CD4-positive, CD25-positive, alpha-beta regulatory T cell (primary cell): ENCODE measurements around the gene EXOC4. TPM values are rescaled to one million over a fixed set of nuclear protein-coding genes. Genes with fewer than 3 reads are reported as not detected.

Experiments used
- ATAC-seq, 2 donors: fragments of 150-1000 bp; cut with Tn5 transposase; one replicate each; pipeline ENCODE4 v1.10.0; 2021; ENCODE audit warnings: low read depth in 2 of 2, moderate number of reproducible peaks in 2 of 2, moderate library complexity in 1 of 2
- DNase-seq, 3 donors: peaks; one replicate each; pipeline versions ENCODE4 v3.0.0 to v3.0.0-alpha.2; 2012 to 2022; ENCODE audit warnings: mixed read lengths in 1 of 3
- H3K27ac ChIP-seq: one replicate; pipeline ENCODE4 v1.7.0; 2013; ENCODE audit warnings: mild to moderate bottlenecking, low read length; ENCODE audit not compliant: insufficient read depth, poor library complexity, severe bottlenecking
- H3K27me3 ChIP-seq: one replicate; pipeline ENCODE4 v1.7.0; 2013; ENCODE audit warnings: low read length; ENCODE audit not compliant: control insufficient read depth, insufficient read depth
- H3K36me3 ChIP-seq: one replicate; pipeline ENCODE4 v1.7.0; 2013; ENCODE audit warnings: mild to moderate bottlenecking, low read length, moderate library complexity; ENCODE audit not compliant: control insufficient read depth, insufficient read depth
- H3K4me1 ChIP-seq: 2 replicates; pipeline ENCODE4 v1.7.0; 2013; ENCODE audit warnings: mild to moderate bottlenecking, low read length; ENCODE audit not compliant: insufficient read depth, control insufficient read depth, poor library complexity, severe bottlenecking
- H3K4me3 ChIP-seq: one replicate; pipeline ENCODE4 v1.7.0; 2013; ENCODE audit warnings: low read depth, mild to moderate bottlenecking, low read length, moderate library complexity
- H3K9me3 ChIP-seq, 2 experiments: 1 replicate in 1 of 2; 2 replicates in 1 of 2; pipeline ENCODE4 v1.7.0; 2013; ENCODE audit warnings: low read length in 2 of 2, mild to moderate bottlenecking in 1 of 2, moderate library complexity in 1 of 2; ENCODE audit not compliant: control insufficient read depth in 2 of 2
- H3K27ac Mint-ChIP-seq, 3 donors: one replicate each; pipeline ENCODE4 v1.8.0; 2020 to 2022; ENCODE audit warnings: mild to moderate bottlenecking in 3 of 3, mixed read lengths in 3 of 3, moderate library complexity in 2 of 3
- H3K27me3 Mint-ChIP-seq: one replicate; pipeline ENCODE4 v1.8.0; 2022; ENCODE audit warnings: mild to moderate bottlenecking, mixed read lengths
- H3K36me3 Mint-ChIP-seq: one replicate; pipeline ENCODE4 v1.8.0; 2020; ENCODE audit warnings: mixed read lengths
- H3K4me1 Mint-ChIP-seq, 4 donors: one replicate each; pipeline ENCODE4 v1.8.0; 2020 to 2022; ENCODE audit warnings: mixed read lengths in 4 of 4, mild to moderate bottlenecking in 1 of 4
- H3K4me3 Mint-ChIP-seq, 4 donors: one replicate each; pipeline ENCODE4 v1.8.0; 2020 to 2022; ENCODE audit warnings: mild to moderate bottlenecking in 4 of 4, mixed read lengths in 4 of 4, moderate library complexity in 3 of 4
- H3K9me3 Mint-ChIP-seq, 7 donors: one replicate each; pipeline ENCODE4 v1.8.0; 2020 to 2022; ENCODE audit warnings: mixed read lengths in 7 of 7, mild to moderate bottlenecking in 3 of 7, moderate library complexity in 2 of 7
- polyA plus RNA-seq, 4 donors: library from polyadenylated mRNA; unstranded; fragments of 300-500 nt; fragmentation: Illumina TruSeq; gene quantifications; one replicate each; pipeline ENCODE4 v1.2.3, GENCODE V29; 2021
- total RNA-seq: library from RNA; stranded (reverse); gene quantifications from one replicate; pipeline ENCODE4 v1.2.3, GENCODE V29; 2022

Gene EXOC4
- total and polyA plus RNA-seq, 5 donors from 2014 or later, result 39.1 to 118 (median 52.2) TPM

DNA sequence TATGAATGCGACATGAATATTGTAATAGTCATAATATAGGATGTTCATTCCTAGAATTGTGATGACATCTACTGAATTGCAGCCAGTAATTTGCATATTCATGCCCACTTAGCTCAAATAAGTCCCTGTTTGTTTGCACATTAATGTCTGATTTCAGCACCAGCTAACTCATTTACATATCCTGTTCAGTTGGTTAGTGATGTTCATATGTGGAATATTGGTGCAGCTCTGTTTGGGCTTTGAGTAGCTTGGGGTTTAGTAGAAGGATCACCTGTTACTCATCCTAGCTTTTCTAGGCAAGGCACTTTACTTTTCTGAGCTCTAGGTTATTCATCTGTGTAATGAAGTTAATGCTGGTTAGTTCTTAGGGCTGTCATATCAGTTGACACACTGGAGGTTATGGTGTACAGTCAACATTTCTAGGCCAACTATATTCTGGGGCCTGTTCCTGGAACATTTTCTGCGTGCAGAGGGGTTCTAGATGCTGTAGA, 238.4 kb downstream of the EXOC4 start:
- H3K36me3 Mint-ChIP-seq, result peaks cover 31% of the 10 kb centered on the region

DNA sequence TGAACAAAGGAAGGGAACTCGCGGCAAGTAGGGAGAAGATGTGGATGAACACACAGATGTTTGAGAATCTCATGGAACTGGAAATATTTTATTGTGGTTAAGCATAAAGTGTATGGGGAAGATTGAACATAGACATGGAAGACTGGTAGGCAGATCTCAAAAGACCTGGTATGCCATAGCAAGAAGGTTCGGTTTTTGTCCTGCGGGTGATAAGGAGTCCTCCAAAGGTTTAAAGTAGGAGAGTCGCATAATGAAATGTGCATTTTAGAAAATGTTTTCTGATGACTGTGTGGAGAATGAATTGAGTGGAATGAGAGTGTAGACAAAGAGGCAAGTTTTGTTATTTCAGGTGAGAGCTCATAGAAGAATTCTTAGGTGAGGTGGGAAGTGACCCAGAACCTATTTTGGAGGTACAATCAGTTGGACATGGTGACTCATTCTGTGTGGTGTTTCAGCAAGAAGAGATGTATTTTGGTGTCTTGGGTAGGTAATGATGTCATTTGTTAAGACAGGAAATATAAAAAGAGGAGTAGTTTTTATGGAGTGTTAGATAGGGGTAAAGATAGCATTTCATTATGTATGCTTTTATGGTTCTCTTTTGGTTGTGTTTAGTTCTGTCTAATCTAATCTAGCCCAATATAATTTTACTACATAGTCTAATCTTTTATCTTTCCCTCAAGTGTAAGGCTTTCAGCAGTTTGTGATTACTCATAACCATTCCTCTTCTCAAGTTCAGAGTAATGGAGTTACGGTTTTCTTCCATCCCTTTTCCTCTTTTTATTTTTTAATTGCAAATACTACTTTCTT, 239.2 kb downstream of the EXOC4 start:
- peaks cover 37% of the 10 kb centered on the region for H3K36me3 Mint-ChIP-seq
- H3K36me3 ChIP-seq, result no peaks in the 10 kb centered on the region
- peak in 1 of 3 donors; percentile 17 for DNase-seq
- no peak overlapping the region for H3K4me3 Mint-ChIP-seq
- peaks cover 0 to 3% (median 0%) of the 10 kb centered on the region in 7 donors for H3K9me3 Mint-ChIP-seq
- no peaks in the 10 kb centered on the region for H3K4me1 ChIP-seq
- H3K27me3 Mint-ChIP-seq, result no peaks in the 10 kb centered on the region
- H3K27ac Mint-ChIP-seq, result peak overlapping the region in 1 of 3 donors; percentile 4
- no peak overlapping the region for H3K4me3 ChIP-seq
- H3K27ac ChIP-seq, result no peak overlapping the region
- no peak for ATAC-seq
- no peaks in the 10 kb centered on the region for H3K27me3 ChIP-seq
- peaks cover 17 to 25% (median 22%) of the 10 kb centered on the region in 4 donors for H3K4me1 Mint-ChIP-seq
- no peaks in the 10 kb centered on the region for H3K9me3 ChIP-seq

More for the DNA sequence above, 238.4 kb downstream of the EXOC4 start:
- Histone ChIP-seq H3K9me3 (no peaks in the 10 kb centered on the region), H3K4me3 (no peak overlapping the region), H3K4me1 (no peaks in the 10 kb centered on the region), H3K36me3 (no peaks in the 10 kb centered on the region), H3K27me3 (no peaks in the 10 kb centered on the region), H3K27ac (no peak overlapping the region)
- Mint-ChIP-seq H3K27ac (peak overlapping the region in 1 of 3 donors; percentile 4), H3K9me3 (peaks cover 0 to 3% (median 0%) of the 10 kb centered on the region in 7 donors), H3K27me3 (no peaks in the 10 kb centered on the region), H3K4me1 (peaks cover 17 to 25% (median 22%) of the 10 kb centered on the region in 4 donors), H3K4me3 (no peak overlapping the region)
- ATAC-seq (no peak), DNase-seq (peak in 1 of 3 donors; percentile 34)

DNA sequence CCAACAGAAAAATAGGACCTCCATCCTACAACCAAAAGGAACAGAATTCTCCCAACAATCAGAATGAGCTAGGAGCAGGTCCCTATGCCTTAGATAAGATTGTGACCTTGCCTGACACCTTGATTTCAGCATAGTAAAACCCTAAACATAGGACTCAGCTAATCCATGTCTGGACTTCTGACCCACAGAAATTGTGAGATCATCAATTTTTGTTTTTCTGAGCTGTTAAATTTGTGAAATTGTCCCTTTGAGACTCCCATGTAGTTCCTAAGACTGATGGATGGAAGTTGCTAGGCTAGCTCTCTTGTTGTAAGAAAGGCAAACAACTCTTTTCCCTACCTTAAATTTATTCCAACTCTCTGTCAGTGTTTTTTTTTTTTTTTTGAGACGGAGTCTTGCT, 244.2 kb downstream of the EXOC4 start:
- ATAC-seq, result no peak
- H3K4me3 Mint-ChIP-seq, result no peak overlapping the region
- no peak for DNase-seq
- H3K9me3 ChIP-seq, result no peaks in the 10 kb centered on the region
- peaks cover 4 to 18% (median 12%) of the 10 kb centered on the region in 4 donors for H3K4me1 Mint-ChIP-seq
- H3K27me3 Mint-ChIP-seq, result no peaks in the 10 kb centered on the region
- no peaks in the 10 kb centered on the region for H3K4me1 ChIP-seq
- no peak overlapping the region for H3K4me3 ChIP-seq
- H3K36me3 ChIP-seq, result no peaks in the 10 kb centered on the region
- H3K27ac Mint-ChIP-seq, result no peak overlapping the region
- peaks cover 24% of the 10 kb centered on the region for H3K36me3 Mint-ChIP-seq
- H3K9me3 Mint-ChIP-seq, result peaks cover 0 to 3% (median 0%) of the 10 kb centered on the region in 7 donors
- no peak overlapping the region for H3K27ac ChIP-seq
- H3K27me3 ChIP-seq, result no peaks in the 10 kb centered on the region

DNA sequence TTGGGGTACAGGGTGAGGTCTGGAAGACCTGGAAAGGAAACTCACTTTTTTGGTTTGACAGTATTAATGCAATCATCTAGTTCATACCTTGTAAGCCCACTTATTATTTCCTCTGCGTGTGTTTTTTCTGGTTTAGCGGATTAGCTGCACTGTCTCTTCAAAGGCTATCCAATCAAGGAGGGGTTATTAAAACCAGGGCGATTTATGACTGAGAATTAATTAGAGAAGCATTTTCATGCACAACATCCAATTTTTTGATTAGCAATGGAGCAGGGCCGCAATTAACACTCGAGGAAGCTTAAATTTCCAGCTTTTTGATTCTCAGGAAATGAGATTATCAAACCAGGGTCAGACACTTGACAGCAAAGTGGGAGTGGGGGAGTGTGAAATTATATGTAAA, 248.9 kb downstream of the EXOC4 start:
- Mint-ChIP-seq H3K27ac (no peak overlapping the region), H3K36me3 (peaks cover 7% of the 10 kb centered on the region), H3K9me3 (no peaks in the 10 kb centered on the region), H3K27me3 (no peaks in the 10 kb centered on the region), H3K4me1 (peaks cover 0 to 12% (median 9%) of the 10 kb centered on the region in 4 donors), H3K4me3 (no peak overlapping the region)
- no peak overlapping the region for H3K4me3 ChIP-seq
- H3K27me3 ChIP-seq, result no peaks in the 10 kb centered on the region
- H3K36me3 ChIP-seq, result no peaks in the 10 kb centered on the region
- H3K27ac ChIP-seq, result no peak overlapping the region
- no peaks in the 10 kb centered on the region for H3K9me3 ChIP-seq
- no peaks in the 10 kb centered on the region for H3K4me1 ChIP-seq
- no peak for DNase-seq
- ATAC-seq, result no peak

DNA sequence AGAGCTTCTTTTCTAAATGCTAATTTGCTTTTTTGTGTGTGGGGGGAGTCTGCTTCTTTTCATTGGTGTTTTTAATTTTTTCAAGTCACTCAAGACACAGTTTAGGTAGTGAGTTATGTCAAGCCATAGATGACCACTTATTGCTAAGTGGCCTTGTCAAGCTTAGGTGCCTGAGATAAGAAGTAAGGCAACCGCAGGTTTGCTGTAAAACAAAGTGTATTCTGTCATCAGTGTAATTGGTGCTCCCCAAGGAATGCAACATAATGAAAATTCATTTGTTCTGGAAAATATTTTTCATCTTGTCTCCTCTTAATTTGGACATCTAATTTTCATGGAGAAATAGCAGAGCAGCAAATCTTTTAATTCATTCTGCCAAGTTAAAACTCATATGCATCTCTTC, 249.6 kb downstream of the EXOC4 start:
- Histone ChIP-seq H3K9me3 (no peaks in the 10 kb centered on the region), H3K4me3 (no peak overlapping the region), H3K27ac (no peak overlapping the region), H3K4me1 (no peaks in the 10 kb centered on the region), H3K36me3 (no peaks in the 10 kb centered on the region), H3K27me3 (no peaks in the 10 kb centered on the region)
- Mint-ChIP-seq H3K4me1 (peaks cover 0 to 12% (median 9%) of the 10 kb centered on the region in 4 donors), H3K36me3 (peaks cover 3% of the 10 kb centered on the region), H3K27ac (no peak overlapping the region), H3K4me3 (no peak overlapping the region), H3K9me3 (no peaks in the 10 kb centered on the region), H3K27me3 (no peaks in the 10 kb centered on the region)
- DNase-seq (no peak), ATAC-seq (no peak)

DNA sequence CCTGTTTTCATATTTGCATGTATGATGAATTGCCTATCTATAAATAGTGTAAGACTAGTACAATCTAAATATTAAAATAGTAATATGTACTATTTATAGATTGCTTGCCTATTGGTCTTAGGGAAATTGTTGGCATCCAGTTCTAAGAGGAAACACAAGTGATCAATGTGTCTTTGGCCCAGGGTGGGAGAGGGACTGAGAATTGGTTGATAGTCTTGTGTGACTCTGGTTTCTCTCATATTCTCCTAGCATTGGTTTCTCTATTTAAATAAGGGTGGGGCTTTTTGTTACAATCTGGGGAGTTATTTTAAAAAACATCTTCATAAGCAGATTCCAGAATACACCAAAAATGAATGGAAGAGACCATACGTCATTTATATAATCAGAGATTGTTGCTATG, 250.1 kb downstream of the EXOC4 start:
- ATAC-seq (no peak), DNase-seq (no peak)
- peaks cover 0 to 12% (median 9%) of the 10 kb centered on the region in 4 donors for H3K4me1 Mint-ChIP-seq
- Histone ChIP-seq H3K4me1 (no peaks in the 10 kb centered on the region), H3K4me3 (no peak overlapping the region), H3K27ac (no peak overlapping the region), H3K27me3 (no peaks in the 10 kb centered on the region), H3K9me3 (no peaks in the 10 kb centered on the region), H3K36me3 (no peaks in the 10 kb centered on the region)
- peaks cover 3% of the 10 kb centered on the region for H3K36me3 Mint-ChIP-seq
- no peak overlapping the region for H3K4me3 Mint-ChIP-seq
- no peaks in the 10 kb centered on the region for H3K27me3 Mint-ChIP-seq
- H3K9me3 Mint-ChIP-seq, result no peaks in the 10 kb centered on the region
- H3K27ac Mint-ChIP-seq, result no peak overlapping the region

DNA sequence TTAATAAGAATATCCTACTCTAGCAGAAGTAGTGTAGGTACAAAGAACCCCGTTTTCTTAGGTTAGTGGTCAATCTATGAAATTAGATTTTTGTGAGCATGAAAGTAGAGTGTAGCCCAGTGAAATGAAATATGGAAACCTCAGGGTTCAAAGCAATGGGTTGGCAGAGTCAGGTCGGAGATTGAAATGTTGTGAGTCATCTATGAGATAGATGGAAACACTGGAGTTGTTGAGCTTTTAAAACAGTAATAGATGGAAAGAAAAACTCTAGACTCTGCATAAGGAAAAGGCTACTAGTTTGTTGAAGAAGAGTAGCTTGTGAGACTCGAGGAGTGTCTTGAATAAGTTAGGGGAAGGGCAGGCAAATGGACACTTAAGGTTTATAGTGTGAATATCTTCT, 251.9 kb downstream of the EXOC4 start:
- Histone ChIP-seq H3K36me3 (no peaks in the 10 kb centered on the region), H3K27ac (no peak overlapping the region), H3K4me3 (no peak overlapping the region), H3K4me1 (no peaks in the 10 kb centered on the region), H3K9me3 (no peaks in the 10 kb centered on the region), H3K27me3 (no peaks in the 10 kb centered on the region)
- ATAC-seq, result no peak
- Mint-ChIP-seq H3K36me3 (peaks cover 7% of the 10 kb centered on the region), H3K4me1 (peaks cover 0 to 12% (median 3%) of the 10 kb centered on the region in 4 donors), H3K27ac (peak overlapping the region in 1 of 3 donors; percentile 19), H3K27me3 (no peaks in the 10 kb centered on the region), H3K9me3 (no peaks in the 10 kb centered on the region), H3K4me3 (peak overlapping the region in 1 of 4 donors; percentile 33)
- DNase-seq, result no peak

DNA sequence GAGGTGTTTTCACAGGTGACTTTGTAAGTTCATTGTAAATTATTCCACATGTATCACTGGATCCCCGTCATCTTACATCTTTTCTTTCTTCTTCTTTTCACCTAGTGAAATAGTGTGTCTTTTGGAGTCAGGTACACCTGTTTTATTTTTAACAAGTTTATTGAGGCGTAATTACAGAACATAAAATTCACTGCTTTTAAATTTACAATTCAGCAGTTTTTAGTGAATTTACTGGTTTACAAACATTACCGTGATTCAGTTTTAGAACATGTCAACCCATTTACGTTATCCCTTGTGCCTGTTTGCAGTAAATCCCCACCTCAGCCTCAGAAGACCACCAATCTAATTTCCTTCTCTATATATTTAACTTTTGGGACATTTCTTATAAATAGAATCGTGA, 256.9 kb downstream of the EXOC4 start:
- no peaks in the 10 kb centered on the region for H3K36me3 ChIP-seq
- H3K27me3 ChIP-seq, result no peaks in the 10 kb centered on the region
- no peak overlapping the region for H3K4me3 ChIP-seq
- ATAC-seq, result no peak
- H3K27ac ChIP-seq, result no peak overlapping the region
- Mint-ChIP-seq H3K4me1 (peaks cover 0 to 7% (median 3%) of the 10 kb centered on the region in 4 donors), H3K36me3 (peaks cover 25% of the 10 kb centered on the region), H3K9me3 (peaks cover 0 to 3% (median 0%) of the 10 kb centered on the region in 7 donors), H3K27me3 (no peaks in the 10 kb centered on the region), H3K27ac (no peak overlapping the region), H3K4me3 (no peak overlapping the region)
- H3K9me3 ChIP-seq, result no peaks in the 10 kb centered on the region
- no peaks in the 10 kb centered on the region for H3K4me1 ChIP-seq
- no peak for DNase-seq
